Activated CD8-positive, alpha-beta memory T cell treated with anti-CD3 and anti-CD28 coated beads, Interleukin-2, amount 50 U/mL, for 48 hours (primary cell): ENCODE results near the gene HNRNPA1L2.
"Not testable (repeated sequence)": the region's sequence is repeated elsewhere in the genome, so short reads cannot be mapped to it uniquely, and the experiment has no call there.

ENCODE experiments used
- DNase-seq: peaks from one replicate; pipeline ENCODE4 v3.0.0-alpha.2; 2020

The HNRNPA1L2 gene

DNA sequence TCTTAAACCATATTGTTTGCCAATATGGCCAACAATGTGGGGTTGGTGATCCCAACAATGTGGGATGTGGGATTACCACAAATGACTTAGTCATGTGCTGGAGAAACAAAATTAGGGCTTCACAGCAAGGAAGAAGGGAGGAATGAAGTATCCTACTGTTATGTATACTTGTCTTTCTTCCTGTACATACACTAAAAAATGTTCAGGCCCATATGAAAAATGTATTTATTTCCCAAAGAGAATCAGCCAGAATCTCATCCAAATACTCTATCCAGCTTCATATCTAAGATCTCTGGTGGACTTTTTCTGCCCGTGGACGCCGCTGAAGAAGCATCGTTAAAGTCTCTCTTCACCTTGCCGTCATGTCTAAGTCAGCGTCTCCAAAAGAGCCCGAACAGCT, at the start of gene HNRNPA1L2:
Gene HNRNPA1L2, plus strand, starts transcription at position 301 of the 400 bp plus-strand sequence. Its CDS starts 62 bp downstream, at position 363.
- DNase-seq = no peak

DNA sequence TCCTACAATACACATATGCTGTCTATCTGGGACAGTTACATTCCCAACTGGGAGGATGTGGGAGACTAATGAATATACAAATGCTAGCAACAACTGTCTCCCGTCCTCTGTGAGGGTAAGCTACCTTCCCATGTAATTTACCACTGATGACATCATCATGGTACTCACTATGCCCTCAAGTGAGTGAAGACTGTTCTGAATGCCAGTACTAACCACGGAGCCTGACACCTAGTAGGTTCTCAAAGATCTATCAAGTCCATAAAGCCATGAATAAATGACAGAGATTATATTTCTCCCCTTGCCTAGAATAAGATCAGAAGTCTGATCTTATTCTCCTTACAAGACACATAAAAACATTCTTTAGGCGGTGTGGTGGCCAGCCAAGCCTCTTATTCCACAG, 49.1 kb upstream of the HNRNPA1L2 start:
- DNase-seq = not testable (repeated sequence)

DNA sequence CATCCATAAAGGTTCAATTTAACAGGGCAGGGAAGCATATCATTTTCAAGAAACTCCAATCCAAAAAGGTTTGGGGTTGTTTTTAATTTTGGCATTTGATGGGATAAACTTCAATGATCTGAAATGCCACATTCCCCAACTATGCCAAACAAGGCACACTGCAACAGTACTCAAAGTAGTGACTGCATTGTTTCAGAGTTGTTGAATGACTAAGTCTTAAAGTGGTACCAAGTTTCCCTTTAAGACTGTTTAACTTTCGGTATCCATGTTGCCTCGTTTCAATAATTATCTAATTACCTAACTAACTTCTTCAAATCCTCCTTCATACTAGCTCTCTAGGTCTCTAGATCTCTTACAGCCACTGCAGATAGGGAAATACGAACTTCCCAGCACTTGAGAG, 48.4 kb upstream of the HNRNPA1L2 start:
- DNase-seq = not testable (repeated sequence)

DNA sequence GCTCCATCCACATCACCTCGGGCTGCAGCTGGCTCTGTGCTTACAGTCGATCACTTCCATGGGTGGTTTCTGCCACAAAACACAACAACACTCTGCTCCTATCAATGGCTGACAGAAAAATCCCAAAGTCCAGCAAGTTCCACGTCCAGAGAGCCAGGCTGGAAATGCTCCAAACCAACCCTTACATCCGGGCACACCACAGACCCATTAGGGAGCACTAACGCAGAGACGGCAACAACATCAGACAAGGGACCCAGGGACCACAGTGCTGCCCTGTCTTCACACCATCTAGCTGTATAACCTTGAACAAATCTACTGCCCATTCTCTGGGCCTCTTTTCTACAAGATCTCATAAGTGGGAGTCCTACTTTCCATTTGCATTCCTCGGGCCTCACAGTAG, 47.9 kb upstream of the HNRNPA1L2 start:
- not testable (repeated sequence) for DNase-seq

DNA sequence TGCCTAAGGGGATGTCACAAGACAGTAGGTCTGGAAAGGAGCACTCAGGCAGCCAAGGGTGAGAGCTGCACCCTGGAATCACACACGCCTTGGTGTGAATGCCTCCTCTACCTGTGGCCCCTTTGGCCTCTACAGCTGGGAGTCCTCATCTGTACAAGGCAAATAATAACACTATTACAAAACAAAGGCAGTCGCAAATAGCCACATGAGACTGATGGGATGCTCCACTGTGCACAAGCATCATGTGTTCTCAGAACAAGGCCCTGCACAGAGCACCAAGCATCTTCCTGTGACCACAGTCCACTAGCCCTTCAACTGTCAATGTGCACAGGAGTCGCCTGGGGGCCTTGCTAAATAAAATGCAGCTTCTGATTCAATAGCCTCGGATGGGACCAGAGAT, 44.6 kb upstream of the HNRNPA1L2 start:
- DNase-seq = no peak

GRCh38 chr13:52599037-52599847, 43.0 kb upstream of the HNRNPA1L2 start:
- no peak for DNase-seq

DNA sequence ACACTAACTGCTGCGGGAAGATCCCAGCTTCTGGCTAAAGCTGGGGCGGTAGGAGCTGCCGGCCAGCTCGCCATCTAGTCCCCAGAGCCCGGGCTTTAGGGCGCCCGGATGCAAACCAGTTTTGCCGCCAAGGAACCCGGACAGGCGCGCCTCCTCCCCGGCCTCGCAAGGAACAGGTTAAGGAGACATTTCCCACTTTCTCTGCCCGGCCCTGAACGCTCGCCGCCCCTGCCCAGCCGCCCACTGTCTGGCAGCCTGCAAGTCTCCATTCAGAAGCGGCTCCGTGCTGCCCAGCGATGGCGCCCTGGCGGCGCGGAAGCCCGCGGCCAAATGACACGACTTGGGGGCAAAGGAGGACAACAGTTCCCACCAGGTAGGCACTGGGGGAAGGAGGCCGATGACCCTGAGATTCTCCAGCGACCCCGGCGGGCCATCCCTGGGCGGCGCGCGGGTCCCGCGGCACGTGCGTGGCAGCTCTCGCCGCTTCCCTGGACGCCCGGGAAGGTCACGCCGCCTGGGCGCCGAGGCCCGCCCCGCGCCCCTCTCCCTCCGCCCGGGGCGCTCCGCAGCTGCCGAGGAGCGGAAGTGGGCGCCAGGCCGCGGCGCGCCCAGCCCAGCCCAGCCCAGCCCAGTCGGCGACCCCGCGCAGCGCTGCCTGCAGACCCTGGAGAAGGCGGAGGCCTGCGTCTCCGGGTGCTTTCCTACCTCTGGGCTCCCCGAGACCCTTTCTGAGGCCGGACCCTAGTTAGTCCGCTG, 42.2 kb upstream of the HNRNPA1L2 start:
- DNase-seq = peak; percentile 64

DNA sequence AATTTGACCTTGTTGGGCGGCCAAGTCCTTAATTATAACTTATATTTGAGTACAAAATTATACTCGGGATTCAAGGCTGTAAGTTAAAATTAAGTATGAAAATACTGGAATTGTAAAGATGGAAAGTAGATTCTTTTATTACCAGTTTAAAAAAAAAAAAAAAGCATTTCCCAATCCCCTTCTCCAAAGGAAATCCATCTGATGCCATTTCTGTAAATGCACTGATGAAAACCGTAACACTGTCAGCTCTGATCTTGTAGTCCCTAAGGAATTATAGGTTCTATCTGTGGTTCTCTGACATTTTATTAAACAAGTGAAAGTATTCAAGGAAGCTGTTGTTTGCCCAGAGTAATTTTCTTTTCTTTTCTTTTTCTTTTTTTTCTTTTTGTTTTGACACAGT, 41.6 kb upstream of the HNRNPA1L2 start:
- DNase-seq = no peak

GRCh38 chr13:52603316-52603715, 38.9 kb upstream of the HNRNPA1L2 start:
- not testable (repeated sequence) for DNase-seq

- not testable (repeated sequence) for DNase-seq
These were observed 36.1 kb upstream of the HNRNPA1L2 start for GRCh38 chr13:52606126-52606525.

GRCh38 chr13:52606795-52607194, 35.4 kb upstream of the HNRNPA1L2 start:
- not testable (repeated sequence) for DNase-seq

- DNase-seq = not testable (repeated sequence)
These were observed 34.0 kb upstream of the HNRNPA1L2 start for GRCh38 chr13:52608184-52608583.

- DNase-seq = not testable (repeated sequence)
These were observed 33.1 kb upstream of the HNRNPA1L2 start for GRCh38 chr13:52609013-52609606.

DNA sequence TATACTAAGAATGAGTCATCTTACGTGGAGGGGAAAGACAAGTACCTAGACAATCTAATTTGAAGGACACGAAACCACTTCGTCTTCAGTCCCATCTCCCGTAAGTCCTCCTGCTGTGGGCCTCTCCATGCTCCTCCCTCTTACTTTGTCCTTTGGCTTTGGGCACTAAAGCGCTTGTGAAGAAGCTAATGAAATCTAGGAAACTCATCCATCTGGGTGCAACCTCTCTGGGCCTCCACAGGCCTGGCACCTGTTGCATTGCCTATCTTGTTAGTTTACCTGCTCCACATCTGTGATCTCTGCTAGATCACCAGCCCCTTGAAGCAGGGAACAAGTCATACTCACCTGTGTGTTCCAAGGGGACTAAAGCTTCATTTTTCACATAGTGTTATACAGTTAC, 32.1 kb upstream of the HNRNPA1L2 start:
- DNase-seq = not testable (repeated sequence)

- no peak for DNase-seq
These were observed 27.0 kb upstream of the HNRNPA1L2 start for GRCh38 chr13:52615134-52615801.

DNA sequence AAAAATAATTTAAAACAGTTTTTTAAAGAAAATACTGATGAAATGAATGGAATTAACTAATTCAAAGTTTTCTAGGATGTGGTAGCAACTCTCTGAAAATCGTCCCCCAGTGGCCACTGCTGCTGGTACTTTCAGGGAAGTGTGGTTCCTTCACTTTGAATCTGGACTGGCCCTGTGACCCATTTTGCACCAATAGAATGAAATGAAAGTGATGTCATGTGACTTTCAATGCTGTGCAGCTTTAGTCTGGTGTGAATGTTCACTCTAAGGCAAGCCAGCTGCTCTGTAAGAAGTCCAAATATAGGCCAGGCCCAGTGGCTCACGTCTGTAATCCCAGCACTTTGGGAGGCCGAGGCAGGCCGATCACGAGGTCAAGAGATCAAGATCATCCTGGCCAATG, 26.4 kb upstream of the HNRNPA1L2 start:
- no peak for DNase-seq

DNA sequence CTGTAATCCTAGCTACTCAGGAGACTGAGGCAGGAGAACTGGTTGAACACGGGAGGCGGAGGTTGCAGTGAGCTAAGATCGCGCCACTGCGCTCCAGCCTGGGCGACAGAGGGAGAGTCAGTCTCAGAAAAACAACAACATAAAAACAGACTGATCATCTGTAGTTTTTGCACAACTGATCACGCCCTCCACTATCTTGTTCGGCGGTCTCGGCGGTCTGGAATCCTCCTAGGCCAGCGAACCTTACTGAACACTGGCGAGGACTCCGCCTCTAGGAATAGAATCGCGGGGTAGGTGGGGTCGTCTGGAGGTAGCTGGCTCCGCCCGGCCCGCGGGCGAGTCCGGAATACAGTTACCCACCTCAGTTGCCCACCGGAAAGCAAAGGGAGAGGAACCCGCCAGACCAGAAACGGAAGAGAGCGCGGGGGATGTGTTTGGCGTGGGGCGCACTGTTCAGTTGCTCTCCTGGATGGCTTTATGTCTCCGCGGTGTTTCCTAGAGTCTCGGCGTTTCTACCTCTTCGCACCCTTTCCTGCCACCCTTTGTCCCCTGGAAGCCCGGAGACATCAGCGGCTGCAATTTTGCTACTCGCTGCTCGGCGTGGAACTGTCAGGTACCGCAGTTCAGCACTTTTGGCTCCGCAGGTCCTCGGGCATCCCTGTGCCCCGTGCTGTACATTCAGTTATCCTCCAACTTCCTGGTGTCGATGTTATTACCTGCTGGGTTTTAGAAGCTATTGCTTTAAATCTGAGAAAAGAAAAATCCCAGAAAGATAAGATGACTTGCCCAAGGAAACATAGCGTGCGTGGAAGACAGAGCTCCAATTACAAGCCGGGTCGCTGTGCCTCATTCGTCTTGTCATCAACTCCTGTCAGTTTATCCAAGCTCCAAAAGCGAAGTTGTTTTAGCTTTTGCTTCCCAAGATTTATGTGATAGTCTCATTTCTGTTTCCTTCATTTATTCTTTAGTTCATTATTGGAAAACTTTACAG, 24.9 kb upstream of the HNRNPA1L2 start:
- peak; percentile 90 for DNase-seq

GRCh38 chr13:52631083-52631690, 11.0 kb upstream of the HNRNPA1L2 start:
- not testable (repeated sequence) for DNase-seq

DNA sequence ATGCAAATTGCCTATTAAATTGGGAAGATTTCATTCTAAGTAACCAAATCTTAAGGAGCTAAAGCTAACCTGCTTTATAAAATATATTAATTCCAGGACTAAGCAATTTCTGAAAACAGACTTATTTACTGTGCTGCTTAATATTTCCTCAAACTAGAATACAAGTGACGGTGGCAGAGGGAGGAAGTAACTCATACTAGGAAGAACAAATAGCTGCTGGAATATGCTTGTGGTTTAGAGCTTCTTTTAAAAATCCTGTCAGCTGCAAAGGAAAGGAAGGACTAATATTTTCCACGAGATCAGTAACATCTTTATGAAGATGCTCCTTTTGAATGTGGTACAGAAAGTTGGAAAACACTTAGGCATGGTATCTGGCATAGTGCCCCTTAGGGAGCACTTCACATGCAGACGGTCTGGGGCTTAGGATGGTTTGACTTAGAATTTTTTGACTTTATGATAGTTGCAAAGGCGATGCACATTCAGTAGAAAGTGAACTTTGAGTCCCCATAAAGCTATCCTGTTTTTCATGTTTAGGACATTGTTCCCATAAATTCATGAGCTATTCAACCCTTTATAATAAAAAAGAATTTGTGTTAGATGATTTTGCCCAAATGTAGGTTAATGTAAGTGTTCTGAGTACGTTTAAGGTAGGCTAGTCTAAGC, 3.4 kb upstream of the HNRNPA1L2 start:
- no peak for DNase-seq

DNA sequence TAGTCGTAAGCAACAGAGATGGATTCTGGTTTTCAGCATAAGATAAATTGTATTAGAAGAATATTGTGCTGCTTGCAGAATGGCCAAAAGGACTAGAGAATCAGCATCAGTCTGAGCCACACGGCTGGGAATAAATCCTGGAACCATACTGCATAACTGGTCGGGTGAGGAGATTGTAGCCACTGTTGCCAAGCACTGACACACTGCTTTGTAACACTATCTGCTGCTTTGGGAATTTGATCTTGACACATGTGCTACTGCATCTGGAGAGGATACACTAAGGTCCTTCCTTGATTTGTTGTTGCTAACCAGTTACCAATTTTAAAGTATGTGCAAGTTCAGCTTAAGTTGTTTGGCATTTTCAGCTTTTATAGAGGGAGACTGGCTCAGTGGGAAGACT, 1.9 kb downstream of the HNRNPA1L2 start:
- DNase-seq = no peak

DNA sequence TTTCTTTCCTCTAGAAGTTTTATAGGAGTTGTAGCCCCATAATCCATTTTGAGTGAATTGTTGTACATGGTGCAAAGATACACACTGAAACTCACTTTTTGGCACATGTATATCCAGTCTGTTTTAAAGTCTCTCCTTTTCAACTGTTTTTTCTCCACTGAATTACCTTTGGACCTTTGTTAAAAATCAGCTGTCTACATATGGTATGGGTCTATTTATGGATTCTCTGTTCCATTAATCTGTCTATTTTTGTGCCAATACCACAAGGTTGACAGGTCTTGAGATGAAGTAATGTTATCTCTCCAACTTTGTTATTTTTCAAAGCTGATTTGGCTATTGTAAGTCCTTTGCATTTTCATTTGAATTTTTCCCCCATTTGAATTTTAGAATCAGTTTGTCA, 4.7 kb downstream of the HNRNPA1L2 start:
- no peak for DNase-seq
